OCI-LY7 (cell line): ENCODE data around the gene EEF1A2. TPM values are rescaled to one million over a fixed set of nuclear protein-coding genes. Genes with fewer than 3 reads are reported as not detected.

Experiments
- BruUV-seq: library from RNA; stranded (reverse); fragments of 400-500 nt; replicated peaks from 2 replicates; lab custom pipeline; 2021; lab: Mats Ljungman, UMichigan
- CTCF ChIA-PET: fragments of 300-600 bp; sonication (Branson Sonifier 250); formaldehyde crosslinking; loops from one replicate; lab custom pipeline; 2022; ENCODE audit warnings: antibody characterized with exemption; ENCODE audit not compliant: unreplicated experiment; lab: Charles Lee
- POLR2A ChIA-PET: fragments of 300-600 bp; sonication (Branson Sonifier 250); formaldehyde crosslinking; loops from one replicate; lab custom pipeline; 2022; ENCODE audit warnings: antibody characterized with exemption; lab: Charles Lee
- DNase-seq: peaks from one replicate; pipeline ENCODE4 v3.0.0-alpha.2; 2015; ENCODE audit warnings: low spot score
- H2AFZ ChIP-seq: fragments of 200-600 bp; sonication (generic), shearing (Covaris generic); 2 replicates; pipeline ENCODE4 v1.6.1; 2014; ENCODE audit warnings: mild to moderate bottlenecking, antibody characterized with exemption, low read length, moderate library complexity
- H3K27ac ChIP-seq: fragments of 200-600 bp; sonication (generic); 2 replicates; pipeline ENCODE4 v1.5.1; 2014; ENCODE audit warnings: mixed run types, low read depth, mild to moderate bottlenecking, moderate library complexity, low read length, inconsistent platforms; ENCODE audit not compliant: poor library complexity, severe bottlenecking
- H3K36me3 ChIP-seq: fragments of 200-600 bp; sonication (generic); 2 replicates; pipeline ENCODE4 v1.6.1; 2014; ENCODE audit warnings: mild to moderate bottlenecking, antibody characterized with exemption, low read length, moderate library complexity, mixed read lengths; ENCODE audit not compliant: insufficient read depth
- H3K4me1 ChIP-seq: fragments of 200-600 bp; sonication (generic); 2 replicates; pipeline ENCODE4 v1.5.1; 2014; ENCODE audit warnings: mild to moderate bottlenecking, low read length; ENCODE audit not compliant: insufficient read depth, poor library complexity, severe bottlenecking
- H3K4me2 ChIP-seq: fragments of 200-600 bp; sonication (generic); 2 replicates; pipeline ENCODE4 v1.6.1; 2014; ENCODE audit warnings: mild to moderate bottlenecking, low read length
- H3K4me3 ChIP-seq: fragments of 200-600 bp; sonication (generic); 2 replicates; pipeline ENCODE4 v1.5.1; 2014; ENCODE audit warnings: mild to moderate bottlenecking, low read depth, low read length; ENCODE audit not compliant: poor library complexity, severe bottlenecking
- H3K79me2 ChIP-seq: fragments of 200-600 bp; sonication (generic); 2 replicates; pipeline ENCODE4 v1.6.1; 2016; ENCODE audit warnings: low read depth, mild to moderate bottlenecking, low read length, moderate library complexity, mixed read lengths; ENCODE audit not compliant: insufficient read depth
- H3K9me2 ChIP-seq: fragments of 200-600 bp; sonication (generic); 2 replicates; pipeline ENCODE4 v1.6.1; 2016; ENCODE audit warnings: mild to moderate bottlenecking, low read length, mixed read lengths; ENCODE audit not compliant: insufficient read depth
- H3K9me3 ChIP-seq: fragments of 200-600 bp; sonication (generic); 2 replicates; pipeline ENCODE4 v1.6.1; 2014; ENCODE audit warnings: mild to moderate bottlenecking, mixed run types, low read length, mixed read lengths
- H4K20me1 ChIP-seq: fragments of 200-600 bp; sonication (generic); 2 replicates; pipeline ENCODE4 v1.6.1; 2014; ENCODE audit warnings: mild to moderate bottlenecking, antibody characterized with exemption, low read length, moderate library complexity, mixed read lengths; ENCODE audit not compliant: insufficient read depth
- CTCF ChIP-seq: fragments of 200-600 bp; sonication (generic); conservative IDR thresholded peaks from 2 replicates; pipeline ENCODE4 v1.5.1; 2014; ENCODE audit warnings: mild to moderate bottlenecking, antibody characterized with exemption, low read length, moderate library complexity, mixed read lengths
- EZH2phosphoT487 ChIP-seq: fragments of 200-600 bp; sonication (generic); IDR thresholded peaks from 2 replicates; pipeline ENCODE4 v1.6.1; 2018; ENCODE audit warnings: low read depth, borderline replicate concordance, mild to moderate bottlenecking, mixed run types, antibody characterized with exemption, low read length, moderate library complexity, mixed read lengths
- intact Hi-C: fragments of 100-400 bp; cut with micrococcal nuclease; formaldehyde crosslinking; loops from one replicate; pipeline ENCODE4 v1.10.0; 2022; ENCODE audit not compliant: unreplicated experiment
- total RNA-seq, 2 experiments: library from RNA; depleted of rRNA in 1 of 2; stranded (reverse); fragments of >200 nt in 1 of 2; shearing (Covaris generic) in 1 of 2; gene quantifications; 2 replicates each; pipeline ENCODE4 v1.2.3, GENCODE V29; 2014 to 2022

Gene EEF1A2
- total RNA-seq, 2 experiments from 2014 or later: 0.22 TPM; not detected in 1

GRCh38 chr20:63497946-63498935 is 642 bp downstream of the EEF1A2 start:
- H3K9me2 ChIP-seq: no peaks in the 10 kb centered on the region
- peaks cover 14% of the 10 kb centered on the region for H3K4me1 ChIP-seq
- H3K4me3 ChIP-seq: no peak overlapping the region
- no peak overlapping the region for H2AFZ ChIP-seq
- no peaks in the 10 kb centered on the region for H3K9me3 ChIP-seq
- intact Hi-C loops: loop anchor here (2.0 kb wide), 1 partner anchor 23 kb away; the partner anchor contains the start of gene PPDPF
- no peaks in the 10 kb centered on the region for H4K20me1 ChIP-seq
- H3K4me2 ChIP-seq: no peak overlapping the region
- BruUV-seq: no TSS peak
- ChIA-PET POLR2A (no interaction called here), CTCF (no interaction called here)
- TF ChIP-seq CTCF (no peak), EZH2phosphoT487 (no peak)
- no peaks in the 10 kb centered on the region for H3K79me2 ChIP-seq
- H3K27ac ChIP-seq: no peak overlapping the region
- H3K36me3 ChIP-seq: no peaks in the 10 kb centered on the region
- no peak for DNase-seq

GRCh38 chr20:63497138-63497945 is 1.5 kb downstream of the EEF1A2 start:
- TF ChIP-seq CTCF (no peak), EZH2phosphoT487 (no peak)
- no peak overlapping the region for H3K27ac ChIP-seq
- H3K9me2 ChIP-seq: no peaks in the 10 kb centered on the region
- no peaks in the 10 kb centered on the region for H4K20me1 ChIP-seq
- ChIA-PET CTCF (interaction anchor here (1.1 kb wide), 1 partner anchor 72 kb away, joined by 16 read pairs; no protein-coding TSS in a partner anchor), POLR2A (no interaction called here)
- no peaks in the 10 kb centered on the region for H3K79me2 ChIP-seq
- no peak overlapping the region for H2AFZ ChIP-seq
- no peaks in the 10 kb centered on the region for H3K9me3 ChIP-seq
- no peaks in the 10 kb centered on the region for H3K36me3 ChIP-seq
- DNase-seq: no peak
- H3K4me3 ChIP-seq: no peak overlapping the region
- intact Hi-C loops: loop anchor here (2.0 kb wide), 1 partner anchor 23 kb away; the partner anchor contains the start of gene PPDPF
- H3K4me2 ChIP-seq: no peak overlapping the region
- no TSS peak for BruUV-seq
- peaks cover 10% of the 10 kb centered on the region for H3K4me1 ChIP-seq
